Right ventricle myocardium inferior (tissue), 1 donor: ENCODE results near the gene UBE4A. TPM values are rescaled to one million over a fixed set of nuclear protein-coding genes. Genes with fewer than 3 reads are reported as not detected.

Experiments used
- ATAC-seq: fragments of 200-7000 bp; cut with Tn5 transposase; one replicate; pipeline ENCODE4 v1.9.1; 2020; ENCODE audit warnings: mild to moderate bottlenecking, moderate library complexity
- DNase-seq: peaks from one replicate; pipeline ENCODE4 v3.0.0; 2021; ENCODE audit errors: missing footprints
- intact Hi-C: fragments of 100-400 bp; cut with DNase I; formaldehyde crosslinking; loops from one replicate; pipeline ENCODE4 v1.11.0; 2022
- long read RNA-seq: library from polyadenylated mRNA; unstranded; transcript quantifications from one replicate; pipeline ENCODE4 v2.0.0, GENCODE V29; 2021
- total RNA-seq: library from RNA; stranded (reverse); fragmentation: NEBNext Ultra II Directional; extraction: Animal tissue kit (Norgen Biotek cat#: 25700); gene quantifications from one replicate; pipeline ENCODE4 v1.2.1, GENCODE V29; 2021
- donor health status: DM: no; HTN: yes; CAD: no; lungs with severe emphysema.

Gene UBE4A
- total RNA-seq: 32.0 TPM
- long read RNA-seq, full-length matches to known transcripts: 12 of 14 reads
- long read RNA-seq, partial matches to known transcripts: 2 of 14 reads
- long read RNA-seq, other reads (novel, unspliced or antisense): 0 of 14 reads

- DNase-seq: peak; percentile 98
- peak; percentile 96 for ATAC-seq
- intact Hi-C loops: loop anchor here (2.0 to 10.0 kb wide), 2 partner anchors 65 to 161 kb away; no protein-coding TSS in a partner anchor
These were observed at the start of gene UBE4A for GRCh38 chr11:118359295-118359958. TSS of gene UBE4A (plus strand) at chr11:118359600. CDS start at chr11:118365081, 5,481 bp downstream.

GRCh38 chr11:118310271-118310670 lies 49.1 kb upstream of the UBE4A start:
- DNase-seq (no peak), ATAC-seq (no peak)
- intact Hi-C loops: no loop called here

GRCh38 chr11:118310781-118311485 lies 48.5 kb upstream of the UBE4A start:
- no peak for DNase-seq
- no peak for ATAC-seq
- intact Hi-C loops: no loop called here

- no peak for ATAC-seq
- no peak for DNase-seq
- intact Hi-C loops: no loop called here
These were observed 47.9 kb upstream of the UBE4A start for GRCh38 chr11:118311518-118311917.

- ATAC-seq (no peak), DNase-seq (no peak)
- intact Hi-C loops: no loop called here
These were observed 47.1 kb upstream of the UBE4A start for GRCh38 chr11:118312328-118312727.

GRCh38 chr11:118313242-118313641 lies 46.2 kb upstream of the UBE4A start:
- intact Hi-C loops: no loop called here

GRCh38 chr11:118314988-118315411 lies 44.4 kb upstream of the UBE4A start:
- DNase-seq (no peak), ATAC-seq (no peak)
- intact Hi-C loops: no loop called here

More at GRCh38 chr11:118313242-118313641, 46.2 kb upstream of the UBE4A start:
- ATAC-seq: no peak
- no peak for DNase-seq

- ATAC-seq (no peak), DNase-seq (no peak)
- intact Hi-C loops: no loop called here
These were observed 41.3 kb upstream of the UBE4A start for GRCh38 chr11:118318124-118318523.

- intact Hi-C loops: no loop called here
- no peak for ATAC-seq
These were observed 40.6 kb upstream of the UBE4A start for GRCh38 chr11:118318581-118319336.

GRCh38 chr11:118319337-118319707 lies 40.1 kb upstream of the UBE4A start:
- ATAC-seq (peak; percentile 43), DNase-seq (no peak)
- intact Hi-C loops: no loop called here

More at GRCh38 chr11:118318581-118319336, 40.6 kb upstream of the UBE4A start:
- no peak for DNase-seq

- intact Hi-C loops: no loop called here
- DNase-seq: no peak
- ATAC-seq: no peak
These were observed 38.9 kb upstream of the UBE4A start for GRCh38 chr11:118320515-118320914.

- no peak for DNase-seq
- intact Hi-C loops: no loop called here
- ATAC-seq: no peak
These were observed 37.9 kb upstream of the UBE4A start for GRCh38 chr11:118321386-118322082.

- ATAC-seq (no peak), DNase-seq (no peak)
- intact Hi-C loops: no loop called here
These were observed 36.7 kb upstream of the UBE4A start for GRCh38 chr11:118322721-118323120.

- DNase-seq: no peak
- no peak for ATAC-seq
- intact Hi-C loops: no loop called here
These were observed 34.1 kb upstream of the UBE4A start for GRCh38 chr11:118325283-118325682.

GRCh38 chr11:118328745-118329144 lies 30.7 kb upstream of the UBE4A start:
- no peak for ATAC-seq
- DNase-seq: no peak
- intact Hi-C loops: no loop called here

GRCh38 chr11:118334745-118335144 lies 24.7 kb upstream of the UBE4A start:
- ATAC-seq (no peak), DNase-seq (no peak)
- intact Hi-C loops: no loop called here

- DNase-seq: no peak
- ATAC-seq: no peak
- intact Hi-C loops: no loop called here
These were observed 20.8 kb upstream of the UBE4A start for GRCh38 chr11:118338637-118339061.

GRCh38 chr11:118339281-118339961 lies 20.0 kb upstream of the UBE4A start:
- intact Hi-C loops: no loop called here
- DNase-seq (no peak), ATAC-seq (no peak)
